ENCODE data around the gene CABLES1. TPM values are rescaled to one million over a fixed set of nuclear protein-coding genes. Genes with fewer than 3 reads are reported as not detected.

CABLES1 gene
- total RNA-seq, 1 experiment from 2014 or later, result 29.5 TPM

DNA sequence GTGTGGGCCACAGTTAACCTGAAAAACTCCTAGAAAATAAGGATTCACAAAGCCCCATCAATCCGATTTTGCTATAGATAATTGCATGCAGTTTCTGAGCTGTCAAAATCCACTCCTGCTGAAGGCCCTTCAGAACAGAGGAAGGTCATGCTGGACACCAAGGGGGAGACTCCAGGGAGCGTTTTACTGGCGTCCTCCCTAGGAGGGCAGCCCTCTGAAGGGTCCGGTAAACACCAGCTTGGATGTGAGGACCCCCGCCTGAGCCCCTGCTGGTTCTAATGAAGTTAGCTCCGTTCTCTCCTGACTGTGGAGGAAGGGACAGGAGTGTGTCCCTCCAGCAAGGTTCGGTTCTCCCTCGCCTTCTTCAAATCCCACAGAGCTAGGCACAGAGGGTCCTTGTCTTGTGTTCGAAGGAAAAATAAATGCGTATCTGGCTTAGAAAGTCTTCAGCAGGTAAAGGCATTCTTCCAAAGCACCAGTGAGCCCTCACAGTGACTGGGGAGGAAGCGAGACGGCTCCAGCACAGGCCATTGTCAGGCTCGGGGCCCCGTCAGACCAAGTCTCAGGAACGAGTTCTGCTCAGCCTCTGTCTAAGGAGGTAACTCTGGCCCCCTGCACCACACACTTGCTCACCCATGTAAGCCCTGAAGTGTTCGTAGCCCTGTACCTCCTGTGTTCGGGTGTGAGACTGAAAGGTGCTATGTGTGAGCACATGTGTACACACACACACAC, 41.6 kb downstream of the CABLES1 start:
- Histone ChIP-seq H3K36me3 (ENCODE audit: control insufficient read depth, insufficient read depth, low read length) (no peaks in the 10 kb centered on the region; the same call in 1 of the 2 replicates), H3K27me3 (replicated peaks; ENCODE audit: control insufficient read depth, insufficient read depth, low read length) (no peaks in the 10 kb centered on the region), H3K9me3 (no peaks in the 10 kb centered on the region), H3K4me3 (ENCODE audit: low read depth, low read length) (no peak overlapping the region), H3K4me1 (peaks cover 11% of the 10 kb centered on the region)
- peaks cover 11% of the 10 kb centered on the region for H3K36me3 Mint-ChIP-seq (ENCODE audit: insufficient read depth, unreplicated experiment)
- no peak for DNase-seq
- H3K27ac Mint-ChIP-seq (ENCODE audit: unreplicated experiment), result no peak overlapping the region
- H3K4me3 Mint-ChIP-seq (ENCODE audit: unreplicated experiment), result no peak overlapping the region
- TF ChIP-seq, protein P1, sequence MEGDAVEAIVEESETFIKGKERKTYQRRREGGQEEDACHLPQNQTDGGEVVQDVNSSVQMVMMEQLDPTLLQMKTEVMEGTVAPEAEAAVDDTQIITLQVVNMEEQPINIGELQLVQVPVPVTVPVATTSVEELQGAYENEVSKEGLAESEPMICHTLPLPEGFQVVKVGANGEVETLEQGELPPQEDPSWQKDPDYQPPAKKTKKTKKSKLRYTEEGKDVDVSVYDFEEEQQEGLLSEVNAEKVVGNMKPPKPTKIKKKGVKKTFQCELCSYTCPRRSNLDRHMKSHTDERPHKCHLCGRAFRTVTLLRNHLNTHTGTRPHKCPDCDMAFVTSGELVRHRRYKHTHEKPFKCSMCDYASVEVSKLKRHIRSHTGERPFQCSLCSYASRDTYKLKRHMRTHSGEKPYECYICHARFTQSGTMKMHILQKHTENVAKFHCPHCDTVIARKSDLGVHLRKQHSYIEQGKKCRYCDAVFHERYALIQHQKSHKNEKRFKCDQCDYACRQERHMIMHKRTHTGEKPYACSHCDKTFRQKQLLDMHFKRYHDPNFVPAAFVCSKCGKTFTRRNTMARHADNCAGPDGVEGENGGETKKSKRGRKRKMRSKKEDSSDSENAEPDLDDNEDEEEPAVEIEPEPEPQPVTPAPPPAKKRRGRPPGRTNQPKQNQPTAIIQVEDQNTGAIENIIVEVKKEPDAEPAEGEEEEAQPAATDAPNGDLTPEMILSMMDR (IDR thresholded peaks at IDR 0.05; ENCODE audit: insufficient read depth in 1 of 2, low read depth in 1 of 2, low read length in 1 of 2, severe bottlenecking in 1 of 2, unreplicated experiment in 1 of 2), result no peak
- no TSS peak for BruUV-seq (replicated peaks)
- ChIA-PET POLR2A (no interaction called here), CTCF (no interaction called here)
- peaks cover 18% of the 10 kb centered on the region for H3K4me1 Mint-ChIP-seq (ENCODE audit: low read depth, unreplicated experiment)
- intact Hi-C loops (cut with micrococcal nuclease; ENCODE audit: unreplicated experiment), result loop anchor here (5.0 kb wide), 1 partner anchor 35 kb away; no protein-coding TSS in a partner anchor
- no peaks in the 10 kb centered on the region for H3K9me3 Mint-ChIP-seq (ENCODE audit: unreplicated experiment)
- H3K27me3 Mint-ChIP-seq (ENCODE audit: insufficient read depth, unreplicated experiment), result no peaks in the 10 kb centered on the region

DNA sequence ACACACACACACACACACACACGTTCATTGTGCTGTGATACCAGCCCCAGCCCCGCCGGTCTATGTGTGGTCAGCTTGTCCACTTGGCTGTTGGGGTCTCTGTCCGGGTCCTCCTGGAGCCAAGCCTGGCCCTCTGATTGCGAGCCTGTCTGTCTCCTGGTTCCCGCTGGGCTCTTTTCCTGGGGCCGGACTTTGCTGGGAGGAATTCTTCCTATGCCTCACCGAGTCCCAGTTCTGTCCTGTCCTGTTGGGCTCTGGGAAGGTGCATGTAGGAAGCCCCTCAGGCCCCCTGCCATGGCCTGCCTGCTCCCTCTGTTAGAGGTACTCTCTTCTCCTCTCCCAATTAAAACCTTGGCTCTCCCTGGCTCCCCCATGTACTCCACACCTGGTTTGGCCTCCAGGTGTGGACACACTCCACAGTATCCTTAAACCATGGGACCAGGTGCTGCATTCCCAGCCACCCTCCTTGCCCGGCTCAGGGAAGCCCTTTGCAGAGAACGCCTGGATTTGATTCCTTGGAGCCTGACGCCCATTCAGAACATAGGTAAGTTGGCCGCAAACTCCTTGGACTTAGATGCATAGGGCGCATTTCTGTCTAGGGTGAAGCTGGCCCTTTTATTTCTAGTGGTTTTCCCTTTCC, 42.3 kb downstream of the CABLES1 start:
- POLR2A ChIA-PET, result no interaction called here
- peaks cover 18% of the 10 kb centered on the region for H3K4me1 Mint-ChIP-seq (ENCODE audit: low read depth, unreplicated experiment)
- BruUV-seq (replicated peaks), result no TSS peak

DNA sequence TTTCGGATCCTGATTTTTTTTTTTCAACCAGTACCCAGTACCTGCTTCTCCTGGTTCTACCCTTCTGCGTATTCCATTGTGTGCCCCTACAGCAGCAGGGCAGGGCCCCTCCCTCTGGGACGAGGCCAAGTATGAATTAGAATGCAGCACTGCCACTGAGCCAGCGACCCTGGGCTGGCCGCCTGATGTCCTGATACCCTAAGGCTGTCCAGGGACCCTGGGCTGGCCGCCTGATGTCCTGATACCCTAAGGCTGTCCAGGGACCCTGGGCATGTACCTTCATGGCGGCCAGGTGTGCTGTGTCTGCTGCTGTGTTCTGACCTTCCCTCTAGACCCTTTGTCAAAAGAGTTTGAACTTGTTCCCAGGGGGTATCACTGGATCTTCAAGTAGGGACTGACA, 42.9 kb downstream of the CABLES1 start:
- CTCF ChIA-PET, result no interaction called here

More for the DNA sequence above, 42.3 kb downstream of the CABLES1 start:
- CTCF ChIA-PET, result no interaction called here
- no peaks in the 10 kb centered on the region for H3K27me3 Mint-ChIP-seq (ENCODE audit: insufficient read depth, unreplicated experiment)
- peaks cover 11% of the 10 kb centered on the region for H3K36me3 Mint-ChIP-seq (ENCODE audit: insufficient read depth, unreplicated experiment)
- H3K9me3 Mint-ChIP-seq (ENCODE audit: unreplicated experiment), result no peaks in the 10 kb centered on the region
- intact Hi-C loops (cut with micrococcal nuclease; ENCODE audit: unreplicated experiment), result loop anchor here (5.0 kb wide), 1 partner anchor 35 kb away; no protein-coding TSS in a partner anchor
- H3K9me3 ChIP-seq, result no peaks in the 10 kb centered on the region
- no peak overlapping the region for H3K4me3 Mint-ChIP-seq (ENCODE audit: unreplicated experiment)
- TF ChIP-seq, protein P1 (IDR thresholded peaks at IDR 0.05; ENCODE audit: insufficient read depth in 1 of 2, low read depth in 1 of 2, low read length in 1 of 2, severe bottlenecking in 1 of 2, unreplicated experiment in 1 of 2), result no peak
- H3K27ac Mint-ChIP-seq (ENCODE audit: unreplicated experiment), result peak overlapping the region; percentile 67
- peaks cover 11% of the 10 kb centered on the region for H3K4me1 ChIP-seq
- no peak overlapping the region for H3K4me3 ChIP-seq (ENCODE audit: low read depth, low read length)
- no peaks in the 10 kb centered on the region; the same call in 1 of the 2 replicates for H3K36me3 ChIP-seq (ENCODE audit: control insufficient read depth, insufficient read depth, low read length)
- no peaks in the 10 kb centered on the region for H3K27me3 ChIP-seq (replicated peaks; ENCODE audit: control insufficient read depth, insufficient read depth, low read length)
- no peak for DNase-seq

More for the DNA sequence above, 42.9 kb downstream of the CABLES1 start:
- H3K4me3 Mint-ChIP-seq (ENCODE audit: unreplicated experiment), result no peak overlapping the region
- H3K4me1 Mint-ChIP-seq (ENCODE audit: low read depth, unreplicated experiment), result peaks cover 21% of the 10 kb centered on the region
- no peaks in the 10 kb centered on the region for H3K27me3 Mint-ChIP-seq (ENCODE audit: insufficient read depth, unreplicated experiment)
- DNase-seq, result no peak
- Histone ChIP-seq H3K4me3 (ENCODE audit: low read depth, low read length) (no peak overlapping the region), H3K9me3 (no peaks in the 10 kb centered on the region), H3K4me1 (peaks cover 11% of the 10 kb centered on the region), H3K36me3 (ENCODE audit: control insufficient read depth, insufficient read depth, low read length) (no peaks in the 10 kb centered on the region; the same call in 1 of the 2 replicates), H3K27me3 (replicated peaks; ENCODE audit: control insufficient read depth, insufficient read depth, low read length) (no peaks in the 10 kb centered on the region)
- intact Hi-C loops (cut with micrococcal nuclease; ENCODE audit: unreplicated experiment), result loop anchor here (5.0 kb wide), 1 partner anchor 36 kb away; no protein-coding TSS in a partner anchor
- TF ChIP-seq, protein P1 (IDR thresholded peaks at IDR 0.05; ENCODE audit: insufficient read depth in 1 of 2, low read depth in 1 of 2, low read length in 1 of 2, severe bottlenecking in 1 of 2, unreplicated experiment in 1 of 2), result no peak
- H3K9me3 Mint-ChIP-seq (ENCODE audit: unreplicated experiment), result no peaks in the 10 kb centered on the region
- peak overlapping the region; percentile 67 for H3K27ac Mint-ChIP-seq (ENCODE audit: unreplicated experiment)
- POLR2A ChIA-PET, result no interaction called here
- BruUV-seq (replicated peaks), result no TSS peak
- H3K36me3 Mint-ChIP-seq (ENCODE audit: insufficient read depth, unreplicated experiment), result peaks cover 5% of the 10 kb centered on the region
